ENCODE results near the gene KLHDC8B. TPM values are rescaled to one million over a fixed set of nuclear protein-coding genes. Genes with fewer than 3 reads are reported as not detected.

The KLHDC8B gene
- total and polyA plus RNA-seq, 9 of the 15 experiments (the other 6 are each of a cell fraction or from before 2014, with no cell fraction given), result 6.9 to 34.8 (median 25.2) TPM

- TF ChIP-seq ZNF740 (CRISPR knock-in tag; IDR thresholded peaks at IDR 0.05) (no peak), ZNF740 (tag; IDR thresholded peaks at IDR 0.05) (no peak)
These were observed at the start of gene KLHDC8B (continued) for GRCh38 chr3:49171119-49171774.

- Histone ChIP-seq H3K9ac (ENCODE audit: insufficient read depth in 1 of 2, low read depth in 2 of 2, low read length in 2 of 2) (no peak overlapping the region; a peak in 1 of 4 replicates), H3K4me2 (ENCODE audit: insufficient read depth, low read length) (no peak overlapping the region), H3K36me3 (ENCODE audit: control insufficient read depth, insufficient read depth, low read length) (peaks cover 25% of the 10 kb centered on the region; the same call in 2 of the 3 replicates), H3K9me1 (ENCODE audit: control insufficient read depth, insufficient read depth, low read length) (no peaks in the 10 kb centered on the region), H3K27ac (ENCODE audit: extremely low read depth, low read depth, low read length) (no peak overlapping the region), H3K4me3 (no peak overlapping the region), H4K20me1 (replicated peaks; ENCODE audit: control insufficient read depth, insufficient read depth, low read length) (no peaks in the 10 kb centered on the region), H2AFZ (ENCODE audit: low read depth, low read length) (no peak overlapping the region), H3K4me1 (replicated peaks in 1 of 2; ENCODE audit: control insufficient read depth in 2 of 2, insufficient read depth in 2 of 2, low read length in 2 of 2) (peaks cover 9 to 41% of the 10 kb centered on the region in 2 experiments; a peak in 4 of 5 replicates), H3K27me3 (ENCODE audit: control insufficient read depth in 2 of 2, insufficient read depth in 2 of 2, low read length in 2 of 2) (no peaks in the 10 kb centered on the region), H3K9me3 (replicated peaks; ENCODE audit: control insufficient read depth, insufficient read depth, low read depth, low read length) (no peaks in the 10 kb centered on the region), H3K79me2 (ENCODE audit: control insufficient read depth, insufficient read depth, low read length) (peaks cover 20% of the 10 kb centered on the region)
- 96% methylated on average over 7 of the region's 12 CpGs for WGBS (ENCODE audit: insufficient coverage, low coverage, missing lambda C conversion rate)
- ChIA-PET CTCF (ENCODE audit: low intra/inter-chr PET ratio) (no interaction called here), POLR2A (interaction anchor here (0.6 kb wide), 2 partner anchors 12 to 45 kb away, joined by 3 read pairs; no protein-coding TSS in a partner anchor)
- no peak for ATAC-seq
- in situ Hi-C loops (cut with MboI), result no loop called here
- intact Hi-C loops (cut with micrococcal nuclease), result no loop called here
- no TSS peak for BruUV-seq (replicated peaks)
- DNase-seq (ENCODE audit: extremely low read depth in 1 of 4, low spot score in 3 of 4), result no peak
- FAIRE-seq, result no peak
- TF ChIP-seq ELF4 (CRISPR knock-in tag; IDR thresholded peaks at IDR 0.05) (no peak), KDM1A (IDR thresholded peaks at IDR 0.05) (no peak), NR2C1 (IDR thresholded peaks at IDR 0.05) (no peak), NR2C1 (tag; IDR thresholded peaks at IDR 0.05) (no peak), BRF1 (IDR thresholded peaks at IDR 0.05; ENCODE audit: borderline replicate concordance, extremely low read depth, insufficient read length) (no peak), MEF2D (tag; conservative IDR thresholded peaks at IDR 0.05; ENCODE audit: low read depth) (no peak), ZNF512 (tag; IDR thresholded peaks at IDR 0.05) (no peak), FOXJ2 (tag; IDR thresholded peaks at IDR 0.05) (no peak), MTA1 (IDR thresholded peaks at IDR 0.05; ENCODE audit: borderline replicate concordance) (no peak), RFX7 (CRISPR knock-in tag; IDR thresholded peaks at IDR 0.05) (no peak), ZBTB12 (CRISPR knock-in tag; IDR thresholded peaks at IDR 0.05) (no peak), GTF2E2 (tag; IDR thresholded peaks at IDR 0.05) (no peak), TRIM25 (IDR thresholded peaks at IDR 0.05; ENCODE audit: borderline replicate concordance) (no peak), KAT7 (CRISPR knock-in tag; IDR thresholded peaks at IDR 0.05; ENCODE audit: borderline replicate concordance) (no peak)
These were observed 49.4 kb upstream of the KLHDC8B start for GRCh38 chr3:49122022-49122421.

Data from K562 (cell line).